Measurements from ENCODE around the gene DOCK2. TPM values are rescaled to one million over a fixed set of nuclear protein-coding genes. Genes with fewer than 3 reads are reported as not detected.
"Not testable (repeated sequence)": the region's sequence is repeated elsewhere in the genome, so short reads cannot be mapped to it uniquely, and the experiment has no call there.

DOCK2 gene
- total RNA-seq, 2 donors from 2014 or later, result 32.1 to 40.3 TPM

- no peaks in the 10 kb centered on the region for H3K9me3 ChIP-seq
- no peak for ATAC-seq (ENCODE audit: insufficient number of reproducible peaks, low FRiP score, low read depth)
- TF ChIP-seq CTCF (IDR thresholded peaks at IDR 0.05), result no peak
Observed at GRCh38 chr5:170081616-170082015, 444.5 kb downstream of the DOCK2 start.

DNA sequence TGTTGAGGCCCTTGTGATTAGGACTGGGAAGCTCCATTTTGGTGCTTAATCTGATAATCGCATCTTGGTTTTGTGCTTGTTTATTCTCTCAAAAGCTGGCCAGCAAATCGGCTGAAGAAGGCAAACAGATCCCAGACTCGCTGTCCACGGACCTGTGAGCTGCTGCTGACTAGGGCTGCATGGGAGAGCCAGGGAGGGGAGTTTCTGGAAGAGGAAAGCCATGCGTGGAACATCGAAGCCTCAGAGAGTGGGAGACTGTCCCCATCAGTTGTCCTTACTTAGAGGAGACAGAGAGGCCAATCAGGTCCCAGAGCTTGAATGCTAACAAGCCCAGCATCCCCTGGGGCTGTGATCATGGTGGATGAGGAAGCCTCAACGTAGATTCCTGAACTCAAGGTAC, 445.6 kb downstream of the DOCK2 start:
- H3K36me3 ChIP-seq, result no peaks in the 10 kb centered on the region
- H3K4me3 ChIP-seq, result no peak overlapping the region
- ATAC-seq (ENCODE audit: insufficient number of reproducible peaks, low FRiP score, low read depth) (no peak), DNase-seq (ENCODE audit: low spot score) (no peak)
- H3K27me3 ChIP-seq (replicated peaks; ENCODE audit: insufficient read depth), result no peaks in the 10 kb centered on the region
- H3K9me3 ChIP-seq, result no peaks in the 10 kb centered on the region
- TF ChIP-seq CTCF (IDR thresholded peaks at IDR 0.05), result no peak
- no peak overlapping the region for H3K27ac ChIP-seq
- no peaks in the 10 kb centered on the region for H3K4me1 ChIP-seq (ENCODE audit: control insufficient read depth in 1 of 2, low read depth in 2 of 2)

More at GRCh38 chr5:170081616-170082015, 444.5 kb downstream of the DOCK2 start:
- DNase-seq (ENCODE audit: low spot score), result no peak
- H3K4me1 ChIP-seq (ENCODE audit: control insufficient read depth in 1 of 2, low read depth in 2 of 2), result no peaks in the 10 kb centered on the region
- H3K27ac ChIP-seq, result no peak overlapping the region
- no peaks in the 10 kb centered on the region for H3K27me3 ChIP-seq (replicated peaks; ENCODE audit: insufficient read depth)
- no peaks in the 10 kb centered on the region for H3K36me3 ChIP-seq
- H3K4me3 ChIP-seq, result no peak overlapping the region

- Histone ChIP-seq H3K27ac (no peak overlapping the region), H3K4me3 (no peak overlapping the region), H3K4me1 (ENCODE audit: control insufficient read depth in 1 of 2, low read depth in 2 of 2) (no peaks in the 10 kb centered on the region), H3K9me3 (no peaks in the 10 kb centered on the region), H3K36me3 (no peaks in the 10 kb centered on the region), H3K27me3 (replicated peaks; ENCODE audit: insufficient read depth) (no peaks in the 10 kb centered on the region)
- no peak for ATAC-seq (ENCODE audit: insufficient number of reproducible peaks, low FRiP score, low read depth)
- TF ChIP-seq CTCF (IDR thresholded peaks at IDR 0.05), result no peak
- no peak for DNase-seq (ENCODE audit: low spot score)
Observed at GRCh38 chr5:170087168-170087817, 450.2 kb downstream of the DOCK2 start.

DNA sequence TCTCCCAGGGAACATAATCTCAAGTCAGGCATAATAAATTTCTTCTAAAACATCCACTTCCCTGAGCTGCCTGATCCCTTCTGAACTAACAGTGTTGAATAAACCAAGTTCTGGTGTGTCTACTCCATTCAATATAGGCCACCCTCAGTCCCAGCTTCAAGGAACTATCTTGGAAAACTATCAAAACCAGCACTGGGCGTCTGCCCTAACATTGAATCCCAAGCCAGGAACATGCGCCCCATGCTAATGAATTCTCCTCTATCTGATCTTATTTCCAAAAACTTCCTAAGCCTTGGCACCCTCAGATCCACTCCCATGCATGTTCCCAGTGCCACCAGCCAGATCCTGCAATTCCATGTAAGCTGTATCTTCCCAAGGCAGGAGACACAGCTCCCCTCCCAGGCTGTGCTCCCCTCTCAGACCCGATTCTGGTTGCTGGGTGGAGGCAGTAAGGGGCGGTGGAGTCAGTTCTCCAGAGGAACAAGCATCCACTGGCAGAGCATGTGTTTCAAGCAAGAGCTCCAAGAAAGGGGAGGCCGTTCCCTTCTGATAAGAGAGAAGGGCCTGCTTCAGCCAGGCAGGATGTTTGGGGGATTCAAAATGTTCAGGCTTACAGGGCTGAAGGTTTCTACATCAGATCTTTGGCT, 455.5 kb downstream of the DOCK2 start:
- Histone ChIP-seq H3K4me3 (no peak overlapping the region), H3K4me1 (ENCODE audit: control insufficient read depth in 1 of 2, low read depth in 2 of 2) (no peaks in the 10 kb centered on the region), H3K36me3 (no peaks in the 10 kb centered on the region), H3K27ac (no peak overlapping the region), H3K9me3 (no peaks in the 10 kb centered on the region), H3K27me3 (replicated peaks; ENCODE audit: insufficient read depth) (no peaks in the 10 kb centered on the region)
- no peak for TF ChIP-seq CTCF (IDR thresholded peaks at IDR 0.05)
- ATAC-seq (ENCODE audit: insufficient number of reproducible peaks, low FRiP score, low read depth) (no peak), DNase-seq (ENCODE audit: low spot score) (no peak)

DNA sequence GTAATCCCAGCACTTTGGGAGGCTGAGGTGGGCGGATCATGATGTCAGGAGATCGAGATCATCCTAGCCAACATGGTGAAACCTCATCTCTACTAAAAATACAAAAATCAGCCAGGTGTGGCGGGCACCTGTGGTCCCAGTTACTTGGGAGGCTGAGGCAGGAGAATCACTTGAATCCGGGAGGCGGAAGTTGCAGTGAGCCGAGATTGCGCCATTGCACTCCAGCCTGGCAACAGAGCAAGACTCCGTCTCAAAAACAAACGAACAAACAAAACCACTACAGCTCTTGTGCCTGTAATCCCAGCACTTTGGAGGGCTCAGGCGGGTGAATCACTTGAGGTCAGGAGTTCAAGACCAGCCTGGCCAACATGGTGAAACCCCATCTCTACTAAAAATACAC, 457.3 kb downstream of the DOCK2 start:
- not testable (repeated sequence) for ATAC-seq (ENCODE audit: insufficient number of reproducible peaks, low FRiP score, low read depth); H3K9me3 ChIP-seq; H3K36me3 ChIP-seq

More for the DNA sequence above, 457.3 kb downstream of the DOCK2 start:
- not testable (repeated sequence) for DNase-seq (ENCODE audit: low spot score); H3K27ac ChIP-seq; H3K4me3 ChIP-seq; H3K4me1 ChIP-seq (ENCODE audit: control insufficient read depth in 1 of 2, low read depth in 2 of 2); H3K27me3 ChIP-seq (replicated peaks; ENCODE audit: insufficient read depth)
